PC-9 (cell line): ENCODE measurements around the gene MRPL19. TPM values are rescaled to one million over a fixed set of nuclear protein-coding genes. Genes with fewer than 3 reads are reported as not detected.
"Not testable (repeated sequence)": the region's sequence is repeated elsewhere in the genome, so short reads cannot be mapped to it uniquely, and the experiment has no call there.

ENCODE experiments used
- BruUV-seq: library from RNA; stranded (reverse); fragments of 400-500 nt; replicated peaks from 2 replicates; lab custom pipeline; 2021; lab: Mats Ljungman, UMichigan
- CTCF ChIA-PET: fragments of 300-600 bp; sonication (Branson Sonifier 250); formaldehyde crosslinking; loops from one replicate; lab custom pipeline; 2022; ENCODE audit warnings: antibody characterized with exemption; lab: Charles Lee
- POLR2A ChIA-PET: fragments of 300-600 bp; sonication (Branson Sonifier 250); formaldehyde crosslinking; loops from one replicate; lab custom pipeline; 2022; ENCODE audit warnings: antibody characterized with exemption; ENCODE audit not compliant: unreplicated experiment; lab: Charles Lee
- DNase-seq, 2 experiments: peaks; one replicate each; pipeline versions ENCODE4 v3.0.0 to v3.0.0-alpha.2; 2015 to 2022; ENCODE audit warnings: mixed read lengths in 1 of 2
- H2AFZ ChIP-seq: fragments of 200-600 bp; sonication (generic); 2 replicates; pipeline ENCODE4 v1.8.1; 2017; ENCODE audit warnings: antibody characterized with exemption
- H3F3A ChIP-seq: fragments of 200-600 bp; sonication (generic); 2 replicates; pipeline ENCODE4 v1.8.1; 2017; ENCODE audit warnings: antibody characterized with exemption, mild to moderate bottlenecking, low read depth; ENCODE audit not compliant: insufficient read depth
- H3K27ac ChIP-seq: fragments of 200-600 bp; sonication (generic); 2 replicates; pipeline ENCODE4 v1.6.1; 2016; ENCODE audit warnings: mixed run types
- H3K27me3 ChIP-seq: fragments of 200-600 bp; sonication (generic); 2 replicates; pipeline ENCODE4 v1.6.1; 2016; ENCODE audit warnings: low read depth, mixed run types; ENCODE audit not compliant: insufficient read depth
- H3K36me3 ChIP-seq: fragments of 200-600 bp; sonication (generic); 2 replicates; pipeline ENCODE4 v1.6.1; 2016; ENCODE audit warnings: low read depth, mixed run types
- H3K4me1 ChIP-seq: fragments of 200-600 bp; sonication (generic); replicated peaks from 2 replicates; pipeline ENCODE4 v1.6.1; 2016; ENCODE audit warnings: mixed run types; ENCODE audit not compliant: insufficient read depth
- H3K4me2 ChIP-seq: fragments of 200-600 bp; sonication (generic); 2 replicates; pipeline ENCODE4 v1.6.1; 2017; ENCODE audit warnings: mixed run types
- H3K4me3 ChIP-seq: fragments of 200-600 bp; sonication (generic); 2 replicates; pipeline ENCODE4 v1.6.1; 2016; ENCODE audit warnings: mixed run types
- H3K79me2 ChIP-seq: fragments of 200-600 bp; sonication (generic); 2 replicates; pipeline ENCODE4 v1.6.1; 2017; ENCODE audit warnings: low read depth, mixed run types
- H3K9me2 ChIP-seq: fragments of 200-600 bp; sonication (generic); 2 replicates; pipeline ENCODE4 v1.8.1; 2017; ENCODE audit warnings: mild to moderate bottlenecking; ENCODE audit not compliant: insufficient read depth
- H3K9me3 ChIP-seq: fragments of 200-600 bp; sonication (generic); 2 replicates; pipeline ENCODE4 v1.8.1; 2016; ENCODE audit warnings: low read depth; ENCODE audit not compliant: insufficient read depth
- H4K20me1 ChIP-seq: fragments of 200-600 bp; sonication (generic); 2 replicates; pipeline ENCODE4 v1.8.1; 2017; ENCODE audit not compliant: insufficient read depth
- CTCF ChIP-seq: fragments of 200-600 bp; sonication (generic); conservative IDR thresholded peaks from 2 replicates; pipeline ENCODE4 v1.6.1; 2017; ENCODE audit warnings: mixed run types, antibody characterized with exemption, mild to moderate bottlenecking, moderate library complexity
- EZH2 ChIP-seq: fragments of 200-600 bp; sonication (generic); IDR thresholded peaks from 2 replicates; pipeline ENCODE4 v1.8.0; 2017; ENCODE audit warnings: antibody characterized with exemption, low read depth
- intact Hi-C: fragments of 100-400 bp; cut with micrococcal nuclease; formaldehyde crosslinking; loops from one replicate; pipeline ENCODE4 v1.10.0; 2022; ENCODE audit not compliant: unreplicated experiment
- total RNA-seq: library from RNA; stranded (reverse); gene quantifications from 2 replicates; pipeline ENCODE4 v1.2.3, GENCODE V29; 2021

Gene MRPL19
- total RNA-seq, 1 experiment from 2014 or later: 46.5 TPM

- H3K4me2 ChIP-seq: no peak overlapping the region
- intact Hi-C loops: no loop called here
- no TSS peak for BruUV-seq
- H3K4me1 ChIP-seq: no peaks in the 10 kb centered on the region
- TF ChIP-seq EZH2 (no peak), CTCF (no peak)
- H3K9me2 ChIP-seq: no peaks in the 10 kb centered on the region
- H2AFZ ChIP-seq: no peak overlapping the region
- no peak overlapping the region for H3K27ac ChIP-seq
- H3K4me3 ChIP-seq: no peak overlapping the region
- peaks cover 16% of the 10 kb centered on the region for H3K36me3 ChIP-seq
- H3F3A ChIP-seq: peaks cover 7% of the 10 kb centered on the region; the same call in 1 of the 2 replicates
- no peak for DNase-seq
- no peaks in the 10 kb centered on the region for H3K79me2 ChIP-seq
- H3K9me3 ChIP-seq: no peaks in the 10 kb centered on the region
- no peaks in the 10 kb centered on the region for H4K20me1 ChIP-seq
- H3K27me3 ChIP-seq: no peaks in the 10 kb centered on the region
- CTCF ChIA-PET: no interaction called here
- POLR2A ChIA-PET: no interaction called here
These were observed 21.3 kb downstream of the MRPL19 start for GRCh38 chr2:75667884-75668283.

- CTCF ChIA-PET, H3K4me3 ChIP-seq, intact Hi-C loops: not testable (repeated sequence)
These were observed 28.8 kb downstream of the MRPL19 start for GRCh38 chr2:75675423-75675822.

GRCh38 chr2:75675908-75676307 is 29.3 kb downstream of the MRPL19 start:
- CTCF ChIA-PET: no interaction called here
- intact Hi-C loops: loop anchor here (2.0 kb wide), 1 partner anchor 35 kb away; no protein-coding TSS in a partner anchor
- POLR2A ChIA-PET: no interaction called here

More at GRCh38 chr2:75675423-75675822, 28.8 kb downstream of the MRPL19 start:
- H3F3A ChIP-seq, H3K79me2 ChIP-seq, BruUV-seq, H3K27me3 ChIP-seq, H4K20me1 ChIP-seq, H2AFZ ChIP-seq, H3K4me2 ChIP-seq, H3K9me2 ChIP-seq, H3K27ac ChIP-seq, H3K9me3 ChIP-seq, H3K4me1 ChIP-seq, DNase-seq, H3K36me3 ChIP-seq, POLR2A ChIA-PET: not testable (repeated sequence)

More at GRCh38 chr2:75675908-75676307, 29.3 kb downstream of the MRPL19 start:
- Histone ChIP-seq H3K4me3 (no peak overlapping the region), H2AFZ (no peak overlapping the region), H3K27me3 (no peaks in the 10 kb centered on the region), H3K4me1 (no peaks in the 10 kb centered on the region), H3F3A (no peaks in the 10 kb centered on the region; the same call in 1 of the 2 replicates), H3K79me2 (no peaks in the 10 kb centered on the region), H3K9me2 (no peaks in the 10 kb centered on the region), H3K27ac (no peak overlapping the region), H3K36me3 (0 out of 2 replicates have a peak, but pooled peaks cover 3% of the 10 kb centered on the region), H3K4me2 (no peak overlapping the region), H4K20me1 (no peaks in the 10 kb centered on the region), H3K9me3 (no peaks in the 10 kb centered on the region)
- BruUV-seq: no TSS peak
- no peak for TF ChIP-seq CTCF
- no peak for TF ChIP-seq EZH2
- DNase-seq: no peak
